Stimulated activated CD4-positive, alpha-beta T cell treated with anti-CD3 and anti-CD28 coated beads, Interleukin-4, amount 100 ng/mL, for 48 hours (primary cell): ENCODE measurements around the gene ST3GAL2.
"Not testable (repeated sequence)": the region's sequence is repeated elsewhere in the genome, so short reads cannot be mapped to it uniquely, and the experiment has no call there.

Experiments used
- DNase-seq, 2 donors: peaks; one replicate each; pipeline ENCODE4 v3.0.0-alpha.2; 2020; ENCODE audit warnings: low read depth in 2 of 2

The ST3GAL2 gene

GRCh38 chr16:70386289-70386986 lies 52.5 kb downstream of the ST3GAL2 start:
- DNase-seq = not testable (repeated sequence)

DNA sequence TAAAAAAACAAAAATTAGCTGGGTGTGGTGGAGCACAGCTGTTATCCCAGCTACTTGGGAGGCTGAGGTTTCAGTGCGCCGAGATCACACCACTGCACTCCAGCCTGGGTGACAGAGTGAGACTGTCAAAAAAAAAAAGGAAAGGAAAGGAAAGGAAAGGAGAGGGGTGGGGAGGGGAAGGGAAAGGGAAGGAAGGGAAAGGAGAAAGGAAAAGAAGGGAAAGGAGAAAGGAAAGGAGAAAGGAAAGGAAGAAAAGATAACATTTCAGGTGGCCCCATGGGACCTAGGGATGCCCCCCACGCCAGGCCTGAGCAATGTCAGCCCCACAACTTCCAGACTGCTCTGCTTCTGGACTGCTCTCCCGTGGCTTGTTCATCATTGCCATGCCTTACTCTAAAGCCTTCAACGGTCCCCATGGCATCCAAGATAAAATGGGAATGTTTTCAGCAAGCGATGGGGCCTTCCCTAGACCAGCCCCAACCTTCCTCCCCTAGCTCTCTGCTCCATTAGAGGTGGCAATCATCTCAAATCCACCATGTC lies 55.4 kb downstream of the ST3GAL2 start:
- no peak for DNase-seq

GRCh38 chr16:70381604-70382342 lies 57.1 kb downstream of the ST3GAL2 start:
- DNase-seq = no peak

- DNase-seq = peak; percentile 88 to 96
Observed at GRCh38 chr16:70380919-70381603, 57.8 kb downstream of the ST3GAL2 start.

- DNase-seq = peak; percentile 74 to 83
Observed at GRCh38 chr16:70380248-70380918, 58.5 kb downstream of the ST3GAL2 start.

GRCh38 chr16:70378869-70379493 lies 59.9 kb downstream of the ST3GAL2 start:
- no peak for DNase-seq

- no peak for DNase-seq
Observed at GRCh38 chr16:70377782-70378181, 61.1 kb downstream of the ST3GAL2 start.

- no peak for DNase-seq
Observed at GRCh38 chr16:70375636-70376611, 63.0 kb downstream of the ST3GAL2 start.

DNA sequence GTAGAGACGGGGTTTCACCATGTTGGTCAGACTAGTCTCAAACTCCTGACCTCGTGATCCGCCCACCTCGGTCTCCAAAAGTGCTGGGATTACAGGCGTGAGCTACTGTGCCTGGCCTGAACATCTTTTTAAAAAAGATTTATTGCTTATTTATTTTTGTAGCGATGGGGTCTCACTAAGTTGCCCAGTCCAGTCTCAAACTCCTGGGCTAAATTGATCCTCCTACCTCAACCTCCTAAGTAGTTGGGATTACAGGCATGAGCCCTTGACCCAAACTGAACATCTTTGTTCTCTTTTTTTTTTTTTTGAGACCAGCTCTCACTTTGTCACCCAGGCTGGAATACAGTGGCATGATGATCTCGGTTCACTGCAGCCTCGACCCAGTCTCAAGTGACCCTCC lies 64.7 kb downstream of the ST3GAL2 start:
- DNase-seq = no peak

DNA sequence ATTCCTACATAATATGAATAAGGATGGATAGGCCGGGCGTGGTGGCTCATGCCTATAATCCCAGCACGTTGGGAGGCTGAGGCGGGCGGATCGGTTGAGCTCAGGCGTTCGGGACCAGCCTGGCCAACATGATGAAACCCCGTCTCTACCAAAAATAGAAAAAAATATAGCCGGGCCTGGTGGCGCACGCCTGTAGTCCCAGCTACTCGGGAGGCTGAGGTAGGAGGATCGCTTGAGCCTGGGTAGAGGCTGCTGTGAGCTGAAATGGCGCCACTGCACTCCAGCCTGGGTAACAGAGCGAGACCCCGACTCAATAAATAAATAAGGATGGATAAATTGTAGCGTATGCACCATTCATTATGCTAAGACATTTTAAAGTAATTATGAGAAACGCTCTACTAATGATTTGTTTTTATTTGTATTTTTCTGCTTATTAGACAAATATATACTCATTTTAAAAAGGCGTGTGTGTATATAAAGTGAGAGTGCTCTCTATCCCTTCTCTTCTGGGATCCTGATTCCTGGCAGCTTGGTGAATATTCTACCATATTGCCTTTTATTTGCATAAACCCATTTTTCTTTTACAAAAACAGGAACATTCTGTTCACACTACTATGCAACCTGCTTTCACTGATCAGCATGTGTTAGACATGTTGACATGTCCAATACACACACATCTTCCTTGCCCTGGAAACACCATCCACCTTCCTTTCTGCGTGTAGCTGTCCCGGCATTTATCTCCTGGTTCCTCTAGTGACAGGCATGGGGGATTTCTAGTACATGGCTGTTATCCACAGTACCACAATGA lies 65.8 kb downstream of the ST3GAL2 start:
- no peak for DNase-seq

- no peak for DNase-seq
Observed at GRCh38 chr16:70370924-70371323, 68.0 kb downstream of the ST3GAL2 start.

GRCh38 chr16:70370145-70370544 lies 68.8 kb downstream of the ST3GAL2 start:
- DNase-seq = peak in 1 of 2 donors; percentile 18

DNA sequence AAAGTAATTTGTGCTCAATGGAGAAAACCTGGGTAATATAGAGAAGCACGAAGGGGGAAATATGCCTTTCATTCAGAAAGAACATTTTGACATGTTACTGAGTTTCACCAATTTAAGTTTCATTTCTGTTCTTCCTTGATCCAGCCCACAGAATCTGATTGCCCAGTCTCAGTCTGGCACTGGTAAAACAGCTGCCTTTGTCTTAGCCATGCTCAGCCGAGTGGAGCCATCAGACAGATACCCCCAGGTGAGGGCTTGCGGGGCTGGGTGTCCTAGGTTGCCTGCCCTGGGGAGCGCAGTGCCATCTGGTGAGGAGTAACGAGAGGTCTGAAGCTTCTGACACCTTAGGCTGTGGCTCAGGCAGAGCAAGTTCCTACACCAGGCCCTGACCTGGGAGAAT lies 74.5 kb downstream of the ST3GAL2 start:
- DNase-seq = no peak

DNA sequence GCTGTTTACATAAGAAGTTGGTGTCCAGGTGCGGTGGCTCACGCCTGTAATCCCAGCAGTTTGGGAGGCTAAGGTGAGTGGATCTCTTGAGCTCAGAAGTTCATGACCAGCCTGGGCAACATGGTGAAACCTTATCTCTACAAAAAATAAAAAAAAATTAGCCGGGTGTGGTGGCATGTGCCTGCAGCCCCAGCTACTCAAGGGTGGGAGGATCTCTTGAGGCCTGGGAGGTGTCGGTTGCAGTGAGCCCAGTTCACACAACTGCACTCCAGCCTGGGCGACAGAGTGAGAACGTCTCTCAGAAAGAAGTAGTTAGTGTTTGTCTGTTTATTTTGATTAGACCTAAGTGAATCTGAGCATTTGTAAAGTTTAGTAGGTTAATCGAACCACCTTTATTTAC lies 79.3 kb downstream of the ST3GAL2 start:
- no peak for DNase-seq

GRCh38 chr16:70349783-70350182 lies 89.1 kb downstream of the ST3GAL2 start:
- DNase-seq = no peak

DNA sequence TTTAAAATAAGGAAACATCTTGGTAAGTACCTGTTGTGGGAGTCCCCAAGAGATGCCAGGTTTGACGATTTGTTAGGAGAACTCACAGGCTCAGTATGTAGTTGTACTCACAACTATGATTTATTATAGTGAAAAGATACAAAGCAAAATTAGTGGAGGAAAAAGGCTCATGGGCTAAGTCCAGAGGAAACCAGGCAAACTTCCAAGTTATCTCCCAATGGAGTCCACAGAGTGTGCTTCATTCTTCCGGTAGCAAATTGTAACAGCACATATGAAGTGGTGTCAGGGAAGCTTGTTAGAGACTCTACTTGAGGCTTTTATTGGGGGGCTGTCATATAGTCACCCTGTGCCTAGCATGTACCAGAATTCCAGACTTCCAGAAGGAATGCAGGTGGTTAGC lies 89.9 kb downstream of the ST3GAL2 start:
- no peak for DNase-seq

DNA sequence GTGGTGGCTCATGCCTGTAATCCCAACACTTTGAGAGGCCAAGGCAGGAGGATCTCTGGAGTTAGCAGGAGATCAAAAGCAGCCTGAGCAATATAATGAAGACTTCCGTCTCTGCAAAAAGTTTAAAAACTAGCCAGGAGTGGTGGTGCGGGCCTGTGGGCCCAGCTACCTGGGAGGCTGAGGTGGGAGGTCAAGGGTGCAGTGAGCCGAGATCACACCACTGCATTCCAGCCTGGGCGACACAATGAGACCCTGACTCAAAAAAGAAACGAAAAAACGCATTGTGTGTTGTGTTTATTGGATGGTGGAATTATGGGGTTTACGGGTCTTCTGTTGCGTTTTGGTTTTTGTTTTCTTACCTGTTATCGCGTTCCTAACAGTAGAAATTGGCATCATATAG lies 93.1 kb downstream of the ST3GAL2 start:
- no peak for DNase-seq

DNA sequence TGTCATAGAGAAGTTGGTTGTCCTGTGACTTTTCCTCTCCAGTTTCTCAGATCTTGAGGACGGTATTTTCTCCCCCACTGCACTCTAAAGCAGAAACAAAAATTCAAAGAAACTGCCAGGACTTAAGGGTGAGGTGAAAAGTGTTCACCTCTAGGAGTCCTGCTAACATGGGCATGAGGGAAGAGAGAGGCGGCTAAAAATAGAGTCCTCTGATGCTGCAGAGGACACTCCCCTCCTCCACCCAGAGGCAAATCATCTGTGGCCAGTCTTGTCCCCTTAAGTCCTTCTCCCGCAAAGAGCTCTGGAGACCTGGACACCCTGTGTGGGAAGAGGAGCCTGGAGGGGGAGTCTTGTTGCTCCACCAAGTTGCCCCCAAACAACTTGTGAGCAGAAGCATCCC lies 96.9 kb downstream of the ST3GAL2 start:
- no peak for DNase-seq

GRCh38 chr16:70341600-70341999 lies 97.3 kb downstream of the ST3GAL2 start:
- DNase-seq = no peak
